Bronchial epithelial cell (primary cell): Measurements from ENCODE around the gene MANF. TPM values are rescaled to one million over a fixed set of nuclear protein-coding genes. Genes with fewer than 3 reads are reported as not detected.

Source experiments
- DNase-seq: peaks from one replicate; pipeline ENCODE4 v3.0.0-alpha.2; 2010; ENCODE audit warnings: low read depth
- FAIRE-seq: peaks from 2 replicates; lab custom pipeline; 2011; peaks lifted over from hg19 to GRCh38; lab: Jason Lieb, UNC
- H3K27me3 ChIP-seq: 2 replicates; pipeline ENCODE4 v1.5.1; 2011; ENCODE audit warnings: low read length; ENCODE audit not compliant: control insufficient read depth, insufficient read depth
- H3K36me3 ChIP-seq: 2 replicates; pipeline ENCODE4 v1.5.1; 2011; ENCODE audit warnings: low read length; ENCODE audit not compliant: control insufficient read depth, insufficient read depth
- H3K4me3 ChIP-seq: 2 replicates; pipeline ENCODE4 v1.5.1; 2011; ENCODE audit warnings: mild to moderate bottlenecking, low read depth, low read length, control low read depth
- total RNA-seq: library from RNA; depleted of rRNA; stranded (reverse); fragments of >200 nt; gene quantifications from 2 replicates; pipeline ENCODE4 v1.2.1, GENCODE V29; 2014
- TF ChIP-seq, protein P1 (sequence below): IDR thresholded peaks from 2 replicates; pipeline ENCODE4 v1.5.1; 2011; ENCODE audit warnings: mild to moderate bottlenecking, moderate library complexity, low read length, control low read depth, inconsistent platforms; ENCODE audit not compliant: insufficient read depth, severe bottlenecking

Gene MANF
- total RNA-seq, 1 donor from 2014 or later: 315 TPM

GRCh38 chr3:51422211-51422610 is 37.1 kb downstream of the MANF start:
- FAIRE-seq (no peak), DNase-seq (no peak)
- Histone ChIP-seq H3K36me3 (peaks cover 6% of the 10 kb centered on the region), H3K4me3 (no peak overlapping the region), H3K27me3 (no peaks in the 10 kb centered on the region)
- TF ChIP-seq, protein P1, sequence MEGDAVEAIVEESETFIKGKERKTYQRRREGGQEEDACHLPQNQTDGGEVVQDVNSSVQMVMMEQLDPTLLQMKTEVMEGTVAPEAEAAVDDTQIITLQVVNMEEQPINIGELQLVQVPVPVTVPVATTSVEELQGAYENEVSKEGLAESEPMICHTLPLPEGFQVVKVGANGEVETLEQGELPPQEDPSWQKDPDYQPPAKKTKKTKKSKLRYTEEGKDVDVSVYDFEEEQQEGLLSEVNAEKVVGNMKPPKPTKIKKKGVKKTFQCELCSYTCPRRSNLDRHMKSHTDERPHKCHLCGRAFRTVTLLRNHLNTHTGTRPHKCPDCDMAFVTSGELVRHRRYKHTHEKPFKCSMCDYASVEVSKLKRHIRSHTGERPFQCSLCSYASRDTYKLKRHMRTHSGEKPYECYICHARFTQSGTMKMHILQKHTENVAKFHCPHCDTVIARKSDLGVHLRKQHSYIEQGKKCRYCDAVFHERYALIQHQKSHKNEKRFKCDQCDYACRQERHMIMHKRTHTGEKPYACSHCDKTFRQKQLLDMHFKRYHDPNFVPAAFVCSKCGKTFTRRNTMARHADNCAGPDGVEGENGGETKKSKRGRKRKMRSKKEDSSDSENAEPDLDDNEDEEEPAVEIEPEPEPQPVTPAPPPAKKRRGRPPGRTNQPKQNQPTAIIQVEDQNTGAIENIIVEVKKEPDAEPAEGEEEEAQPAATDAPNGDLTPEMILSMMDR: no peak

- DNase-seq (no peak), FAIRE-seq (no peak)
- Histone ChIP-seq H3K36me3 (peaks cover 2% of the 10 kb centered on the region), H3K27me3 (no peaks in the 10 kb centered on the region), H3K4me3 (no peak overlapping the region)
- TF ChIP-seq, protein P1: no peak
Measured at GRCh38 chr3:51426921-51427320, 41.8 kb downstream of the MANF start.

DNA sequence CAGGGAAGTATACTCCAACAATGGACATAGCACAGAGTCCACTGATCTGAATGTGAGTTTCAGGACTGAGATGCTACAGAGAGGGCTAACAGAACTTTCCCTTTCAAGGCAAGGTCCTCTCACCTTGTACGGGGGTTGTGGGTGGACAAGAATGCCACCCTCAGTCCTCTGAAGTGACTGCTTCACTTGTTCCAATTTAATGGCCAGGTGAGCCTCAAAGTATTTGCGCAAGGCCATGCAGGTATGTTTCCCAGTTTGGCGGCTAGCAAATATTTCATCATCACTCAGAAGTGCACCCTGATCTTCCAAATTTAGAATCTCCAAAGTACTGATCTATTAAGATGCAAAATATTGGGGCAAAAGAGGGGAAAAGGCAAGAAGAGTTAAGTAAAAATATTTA is 44.0 kb downstream of the MANF start:
- DNase-seq (no peak), FAIRE-seq (no peak)
- Histone ChIP-seq H3K36me3 (peaks cover 2% of the 10 kb centered on the region), H3K4me3 (no peak overlapping the region), H3K27me3 (no peaks in the 10 kb centered on the region)
- TF ChIP-seq, protein P1: no peak

DNA sequence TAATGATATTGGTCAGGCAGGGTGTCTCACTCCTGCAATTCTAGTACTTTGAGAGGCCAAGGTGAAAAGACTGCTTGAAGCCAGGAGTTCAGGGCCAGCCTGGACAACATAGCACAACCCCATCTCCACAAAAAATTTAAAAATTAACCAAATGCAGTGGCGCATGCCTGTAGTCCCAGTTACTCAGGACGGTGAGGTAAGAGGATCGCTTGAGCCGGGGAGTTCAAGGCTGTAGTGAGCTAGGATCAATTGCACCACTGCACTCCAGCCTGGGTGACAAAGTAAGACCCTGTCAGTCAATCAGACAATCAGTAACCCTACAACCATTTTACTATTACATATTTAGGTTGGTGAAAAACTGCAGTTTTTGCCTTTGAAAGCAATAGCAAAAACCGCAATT is 49.0 kb downstream of the MANF start:
- FAIRE-seq (no peak), DNase-seq (no peak)
- Histone ChIP-seq H3K4me3 (no peak overlapping the region), H3K27me3 (no peaks in the 10 kb centered on the region), H3K36me3 (no peaks in the 10 kb centered on the region)
- TF ChIP-seq, protein P1: no peak

DNA sequence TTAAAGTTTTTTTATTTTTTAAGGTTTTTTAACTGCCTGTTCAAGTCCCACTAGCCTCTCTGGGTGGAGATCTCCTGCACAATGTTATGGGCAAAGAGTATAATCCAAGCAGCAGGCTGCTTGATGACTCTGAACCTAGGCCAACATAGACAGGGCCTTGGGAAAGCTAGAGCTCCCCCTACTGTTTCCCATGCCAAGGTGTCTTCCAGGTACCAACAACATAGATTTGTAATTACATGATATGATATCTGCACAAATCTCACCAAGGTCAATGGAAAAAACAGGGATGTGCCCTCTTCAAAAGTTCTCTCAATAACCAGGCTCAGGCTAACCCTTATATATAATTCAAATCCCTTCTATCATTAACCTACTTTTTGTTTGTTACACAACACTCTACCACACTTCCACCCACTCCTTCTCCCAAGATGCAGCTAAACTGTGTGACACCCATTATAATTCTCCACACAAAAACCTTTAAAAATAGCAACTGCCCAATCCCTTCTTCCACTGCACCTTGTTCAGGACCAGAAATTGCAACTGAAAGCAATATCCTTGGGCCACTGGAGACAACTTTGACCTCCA is 49.7 kb downstream of the MANF start:
- no peak overlapping the region for H3K4me3 ChIP-seq
- H3K27me3 ChIP-seq: no peaks in the 10 kb centered on the region
- no peak for FAIRE-seq
- TF ChIP-seq, protein P1: peak; percentile 77
- H3K36me3 ChIP-seq: no peaks in the 10 kb centered on the region
- peak; percentile 66 for DNase-seq

GRCh38 chr3:51436998-51437639 is 52.0 kb downstream of the MANF start:
- FAIRE-seq (no peak), DNase-seq (peak; percentile 86)
- TF ChIP-seq, protein P1: no peak
- Histone ChIP-seq H3K4me3 (no peak overlapping the region), H3K36me3 (peaks cover 2% of the 10 kb centered on the region), H3K27me3 (no peaks in the 10 kb centered on the region)
